GM18499 (cell line): Measurements from ENCODE around the gene BICDL2.

Experiments used
- ATAC-seq: cut with Tn5 transposase; IDR thresholded peaks from one replicate; pipeline ENCODE4 v1.9.1; 2021; ENCODE audit warnings: moderate number of reproducible peaks; ENCODE audit not compliant: insufficient read depth, unreplicated experiment

The BICDL2 gene

GRCh38 chr16:3051009-3051408 lies 14.3 kb upstream of the BICDL2 start:
- ATAC-seq = no peak

- ATAC-seq = no peak
These were observed 13.7 kb upstream of the BICDL2 start for GRCh38 chr16:3050487-3050886.

- ATAC-seq = no peak
These were observed 13.3 kb upstream of the BICDL2 start for GRCh38 chr16:3049921-3050481.

GRCh38 chr16:3047387-3047720 lies 10.6 kb upstream of the BICDL2 start:
- no peak for ATAC-seq

GRCh38 chr16:3046641-3047386 lies 10.1 kb upstream of the BICDL2 start:
- no peak for ATAC-seq

- no peak for ATAC-seq
These were observed 9.3 kb upstream of the BICDL2 start, which contains the start of gene MMP25 for GRCh38 chr16:3045758-3046640. Gene MMP25, plus strand, starts transcription at chr16:3046561. Its CDS starts 357 bp downstream, at chr16:3046918.

GRCh38 chr16:3044708-3045107 lies 8.0 kb upstream of the BICDL2 start:
- no peak for ATAC-seq

GRCh38 chr16:3042376-3042775 lies 5.6 kb upstream of the BICDL2 start:
- ATAC-seq = no peak

GRCh38 chr16:3038896-3039295 lies 2.2 kb upstream of the BICDL2 start:
- ATAC-seq = no peak

- no peak for ATAC-seq
These were observed 1.5 kb upstream of the BICDL2 start for GRCh38 chr16:3038256-3038655.

- no peak for ATAC-seq
These were observed 595 bp downstream of the BICDL2 start for GRCh38 chr16:3035972-3036725.

- ATAC-seq = no peak
These were observed 1.3 kb downstream of the BICDL2 start for GRCh38 chr16:3035289-3035971.

GRCh38 chr16:3032624-3033023 lies 4.1 kb downstream of the BICDL2 start:
- ATAC-seq = no peak

- no peak for ATAC-seq
These were observed 6.2 kb downstream of the BICDL2 start for GRCh38 chr16:3030222-3031212.

GRCh38 chr16:3029491-3030221 lies 7.1 kb downstream of the BICDL2 start:
- no peak for ATAC-seq

GRCh38 chr16:3028716-3029319 lies 7.9 kb downstream of the BICDL2 start:
- ATAC-seq = no peak

- ATAC-seq = no peak
These were observed 8.6 kb downstream of the BICDL2 start for GRCh38 chr16:3027983-3028715.
